NB4 (cell line): ENCODE measurements around the gene PNLIPRP3.

Source experiments
- DNase-seq: peaks from one replicate; pipeline ENCODE4 v3.0.0; 2010; ENCODE audit warnings: low read depth
- H3K4me3 ChIP-seq: one replicate; pipeline ENCODE4 v1.5.1; 2011; ENCODE audit warnings: mild to moderate bottlenecking, low read depth, low read length, moderate library complexity
- CTCF ChIP-seq: IDR thresholded peaks from one replicate; pipeline ENCODE4 v1.5.1; 2012; ENCODE audit warnings: low read depth, low read length
- MAX ChIP-seq: IDR thresholded peaks from 2 replicates; pipeline ENCODE4 v1.6.1; 2011; ENCODE audit warnings: low read depth, low read length
- MYC ChIP-seq: IDR thresholded peaks from 2 replicates; pipeline ENCODE4 v1.6.1; 2011; ENCODE audit warnings: low read depth, low read length
- POLR2A ChIP-seq: IDR thresholded peaks from 2 replicates; pipeline ENCODE4 v1.6.1; 2011; ENCODE audit warnings: mild to moderate bottlenecking; ENCODE audit not compliant: insufficient read length; ENCODE audit errors: extremely low read depth

Gene PNLIPRP3

GRCh38 chr10:116475866-116476265 lies 48.2 kb downstream of the PNLIPRP3 start:
- DNase-seq, result no peak
- TF ChIP-seq CTCF, result no peak
- no peak for TF ChIP-seq POLR2A
- TF ChIP-seq MYC, result no peak
- no peak for TF ChIP-seq MAX
- H3K4me3 ChIP-seq, result no peak overlapping the region

GRCh38 chr10:116476461-116476860 lies 48.8 kb downstream of the PNLIPRP3 start:
- no peak overlapping the region for H3K4me3 ChIP-seq
- TF ChIP-seq POLR2A (no peak), CTCF (no peak)
- no peak for DNase-seq

- no peak overlapping the region for H3K4me3 ChIP-seq
- no peak for TF ChIP-seq CTCF
- TF ChIP-seq MYC, result no peak
- TF ChIP-seq MAX, result no peak
- no peak for TF ChIP-seq POLR2A
- no peak for DNase-seq
Observed at GRCh38 chr10:116477986-116478664, 50.5 kb downstream of the PNLIPRP3 start.

GRCh38 chr10:116486770-116487448 lies 59.3 kb downstream of the PNLIPRP3 start:
- no peak overlapping the region for H3K4me3 ChIP-seq
- no peak for DNase-seq
- TF ChIP-seq POLR2A, result no peak
- TF ChIP-seq CTCF, result no peak
- no peak for TF ChIP-seq MYC

GRCh38 chr10:116487522-116488430 lies 60.1 kb downstream of the PNLIPRP3 start:
- no peak for DNase-seq
- H3K4me3 ChIP-seq, result no peak overlapping the region
- TF ChIP-seq MYC (no peak), MAX (no peak), CTCF (no peak), POLR2A (no peak)

GRCh38 chr10:116489460-116489859 lies 61.8 kb downstream of the PNLIPRP3 start:
- DNase-seq, result no peak
- TF ChIP-seq CTCF, result no peak
- TF ChIP-seq MYC, result no peak
- TF ChIP-seq MAX, result no peak
- no peak for TF ChIP-seq POLR2A

More at GRCh38 chr10:116489460-116489859, 61.8 kb downstream of the PNLIPRP3 start:
- H3K4me3 ChIP-seq, result no peak overlapping the region
